Esophagus muscularis mucosa (tissue), 3 donors: Measurements from ENCODE around the gene CCDC74A.
"Not testable (repeated sequence)": the region's sequence is repeated elsewhere in the genome, so short reads cannot be mapped to it uniquely, and the experiment has no call there.

ENCODE experiments used
- CTCF ChIP-seq, 3 experiments: fragments of 200-600 bp in 2 of 3; fragments of 450-650 bp in 1 of 3; sonication (generic) in 2 of 3; IDR thresholded peaks; one replicate each; pipeline ENCODE4 v1.5.1; 2017 to 2019; ENCODE audit warnings: antibody characterized with exemption in 3 of 3, mild to moderate bottlenecking in 2 of 3, moderate library complexity in 1 of 3
- POLR2A ChIP-seq: fragments of 450-650 bp; IDR thresholded peaks from one replicate; pipeline ENCODE4 v1.6.1; 2017; ENCODE audit warnings: antibody characterized with exemption, moderate library complexity, mild to moderate bottlenecking, low read depth
- POLR2AphosphoS5 ChIP-seq, 2 donors: sonication (generic); formaldehyde crosslinking; IDR thresholded peaks; one replicate each; pipeline ENCODE4 v1.6.1; 2017; ENCODE audit warnings: antibody characterized with exemption in 2 of 2

GRCh38 chr2:131527131-131528001 is at the start of gene CCDC74A:
- TF ChIP-seq CTCF (IDR thresholded peaks at IDR 0.05); POLR2AphosphoS5 (IDR thresholded peaks at IDR 0.05); POLR2A: not testable (repeated sequence)
